HTR-8/SVneo (cell line): ENCODE data around the gene SLC22A23.

Source experiments
- DNase-seq: peaks from one replicate; pipeline ENCODE4 v3.0.0; 2011; ENCODE audit warnings: low spot score, mixed read lengths; ENCODE audit not compliant: insufficient read length
- FAIRE-seq: peaks from 2 replicates; lab custom pipeline; 2011; peaks lifted over from hg19 to GRCh38; lab: Jason Lieb, UNC

SLC22A23 gene

DNA sequence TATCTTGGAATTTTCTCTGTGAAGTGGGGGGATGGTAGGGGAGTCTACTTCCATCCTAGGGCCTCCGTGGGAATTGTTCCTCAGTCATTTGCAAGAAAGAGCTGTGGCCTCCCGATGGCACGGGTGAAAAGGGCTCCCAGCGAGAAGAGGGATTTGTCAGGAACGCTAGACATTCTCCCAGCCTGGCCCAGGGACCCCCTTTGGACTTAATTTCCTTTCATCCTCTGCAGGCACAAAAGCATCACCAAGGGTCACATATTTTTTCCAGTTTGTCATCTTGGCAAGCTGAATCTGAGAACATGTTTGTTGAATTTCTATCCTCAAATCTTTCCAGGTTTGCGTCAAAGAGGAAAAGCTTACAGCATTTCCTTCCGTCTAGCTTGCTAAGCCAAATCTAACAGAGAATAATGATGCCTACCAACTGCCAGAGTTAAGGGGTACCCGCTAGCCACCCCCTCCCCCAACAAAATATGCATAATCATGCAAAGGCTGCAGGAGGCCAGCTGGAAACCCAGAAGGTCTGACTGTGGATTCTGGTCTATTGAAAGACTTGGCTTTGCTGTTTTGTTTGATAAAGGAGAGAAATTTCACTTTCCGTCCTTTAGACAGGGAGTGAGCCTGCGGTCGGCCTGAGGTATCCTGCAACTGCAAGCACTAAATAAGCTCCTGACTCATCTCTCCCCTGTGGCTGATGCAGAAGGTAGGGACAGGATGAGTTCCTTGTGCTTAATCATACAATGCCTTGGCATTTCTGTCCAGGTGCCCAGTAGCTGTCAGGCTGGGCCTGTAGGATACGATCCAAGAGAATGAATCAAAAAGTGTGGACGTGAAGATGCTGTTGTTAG lies 175.0 kb downstream of the SLC22A23 start:
- FAIRE-seq = no peak
- DNase-seq = no peak

DNA sequence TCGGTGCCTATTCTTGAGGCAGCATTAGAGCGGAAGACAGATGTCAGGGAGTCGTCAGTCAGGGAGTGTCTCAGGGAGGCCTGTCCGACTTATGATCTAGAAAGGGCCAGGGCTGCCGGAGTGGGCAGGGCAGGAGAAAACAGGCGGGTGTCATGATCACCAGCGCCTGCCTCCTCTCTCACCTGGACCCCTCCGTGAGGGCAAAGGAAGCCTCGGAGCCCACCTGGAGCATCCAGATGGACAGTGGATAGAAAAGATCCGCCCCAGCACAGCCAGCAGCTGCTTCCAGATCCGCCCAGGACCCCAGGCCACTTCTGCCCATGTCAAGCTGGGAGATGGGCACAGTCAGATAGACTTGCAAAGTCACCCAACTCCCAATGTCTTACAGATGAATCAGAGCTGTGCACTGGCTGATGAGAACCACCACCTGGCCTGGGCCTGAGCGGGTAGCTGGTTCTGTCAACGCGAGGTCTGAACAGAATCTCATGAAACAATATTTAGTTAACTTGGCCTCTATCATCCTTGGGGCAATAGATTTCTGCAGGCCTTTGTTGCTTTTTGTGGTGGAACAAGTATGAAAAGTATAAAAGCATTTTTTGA lies 175.9 kb downstream of the SLC22A23 start:
- no peak for FAIRE-seq
- no peak for DNase-seq

DNA sequence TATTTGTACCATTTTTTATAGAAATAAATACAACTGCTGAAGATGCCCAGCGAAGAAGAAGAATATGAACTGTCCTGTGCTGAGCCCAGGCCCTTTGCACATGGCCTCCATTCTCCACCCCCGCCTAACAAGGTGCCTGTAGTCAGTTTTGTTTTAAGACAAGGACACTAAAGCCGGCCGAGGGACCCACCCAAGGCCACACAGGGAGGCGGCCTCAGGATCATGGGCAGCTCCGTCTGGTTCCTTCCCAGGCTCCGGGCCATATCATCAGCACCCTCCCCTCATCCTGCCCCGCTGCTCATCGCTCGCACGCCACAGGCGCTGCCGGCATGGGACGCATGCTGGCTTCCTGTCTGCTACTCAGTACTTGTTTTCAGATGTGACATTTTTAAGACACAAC lies 176.8 kb downstream of the SLC22A23 start:
- DNase-seq (no peak), FAIRE-seq (no peak)

DNA sequence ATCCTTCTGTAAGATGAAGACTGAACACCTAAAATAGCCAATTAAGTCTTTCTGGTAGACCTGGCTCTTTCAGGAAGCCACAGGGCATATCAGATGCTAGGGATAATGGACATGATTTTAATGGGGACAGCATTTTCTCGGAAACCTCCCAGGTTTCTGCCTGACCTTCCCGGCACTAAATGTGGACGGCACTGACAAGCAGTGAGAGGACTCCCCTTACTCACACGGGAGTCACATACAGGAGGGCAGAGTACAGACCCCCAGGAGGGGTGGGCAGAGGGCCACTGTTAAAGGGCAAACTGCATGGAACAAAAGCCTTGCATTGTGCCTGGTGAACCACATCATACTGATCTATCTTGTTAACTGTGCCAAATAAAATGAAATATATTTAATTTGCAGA lies 178.2 kb downstream of the SLC22A23 start:
- FAIRE-seq = no peak
- no peak for DNase-seq

DNA sequence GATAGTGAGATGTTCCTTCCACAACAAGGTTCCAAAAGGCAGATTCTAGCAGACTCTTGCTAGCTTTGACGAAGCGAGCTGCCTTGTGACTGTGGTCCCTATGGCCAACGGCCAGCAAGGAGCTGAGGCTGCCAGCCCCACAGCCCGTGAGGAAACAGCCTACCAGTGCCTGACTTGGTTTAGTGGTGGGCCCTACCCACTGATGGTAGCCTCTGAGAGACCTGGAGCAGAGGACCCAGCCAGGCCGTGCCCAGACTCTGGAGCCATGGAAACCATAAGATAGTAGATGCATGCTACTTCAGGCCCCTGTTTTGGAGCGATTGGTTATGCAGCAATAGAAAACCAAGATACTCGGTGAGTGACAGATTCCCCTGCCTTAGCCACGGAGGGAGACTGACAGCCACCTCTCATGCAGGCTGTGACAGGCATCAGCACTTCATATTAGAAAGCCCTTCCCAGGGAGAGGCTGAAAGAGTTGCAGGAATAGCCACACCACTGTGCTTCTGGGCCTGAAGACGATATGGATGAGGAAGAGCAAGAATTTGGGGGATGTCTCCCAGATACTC lies 178.9 kb downstream of the SLC22A23 start:
- DNase-seq (no peak), FAIRE-seq (no peak)

DNA sequence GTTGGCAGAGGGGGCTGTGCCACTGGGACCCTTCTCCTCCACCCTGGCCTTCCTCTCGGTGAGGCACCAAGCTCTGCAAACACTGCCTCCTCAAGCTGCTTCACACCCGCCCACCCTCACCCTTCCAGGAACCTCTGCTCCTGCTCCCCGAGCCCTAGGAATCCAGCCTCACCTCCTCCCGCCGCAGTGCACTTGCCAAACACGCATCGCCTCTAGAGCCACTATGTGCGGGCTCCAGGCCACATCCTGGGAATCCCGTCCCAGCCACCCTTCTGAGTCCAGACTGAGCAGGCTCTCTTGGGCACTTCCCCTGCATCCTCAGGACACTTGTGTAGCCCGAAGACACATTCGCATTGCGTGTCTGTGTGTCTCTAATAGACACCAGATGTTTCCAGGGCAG lies 179.6 kb downstream of the SLC22A23 start:
- FAIRE-seq = no peak
- no peak for DNase-seq

DNA sequence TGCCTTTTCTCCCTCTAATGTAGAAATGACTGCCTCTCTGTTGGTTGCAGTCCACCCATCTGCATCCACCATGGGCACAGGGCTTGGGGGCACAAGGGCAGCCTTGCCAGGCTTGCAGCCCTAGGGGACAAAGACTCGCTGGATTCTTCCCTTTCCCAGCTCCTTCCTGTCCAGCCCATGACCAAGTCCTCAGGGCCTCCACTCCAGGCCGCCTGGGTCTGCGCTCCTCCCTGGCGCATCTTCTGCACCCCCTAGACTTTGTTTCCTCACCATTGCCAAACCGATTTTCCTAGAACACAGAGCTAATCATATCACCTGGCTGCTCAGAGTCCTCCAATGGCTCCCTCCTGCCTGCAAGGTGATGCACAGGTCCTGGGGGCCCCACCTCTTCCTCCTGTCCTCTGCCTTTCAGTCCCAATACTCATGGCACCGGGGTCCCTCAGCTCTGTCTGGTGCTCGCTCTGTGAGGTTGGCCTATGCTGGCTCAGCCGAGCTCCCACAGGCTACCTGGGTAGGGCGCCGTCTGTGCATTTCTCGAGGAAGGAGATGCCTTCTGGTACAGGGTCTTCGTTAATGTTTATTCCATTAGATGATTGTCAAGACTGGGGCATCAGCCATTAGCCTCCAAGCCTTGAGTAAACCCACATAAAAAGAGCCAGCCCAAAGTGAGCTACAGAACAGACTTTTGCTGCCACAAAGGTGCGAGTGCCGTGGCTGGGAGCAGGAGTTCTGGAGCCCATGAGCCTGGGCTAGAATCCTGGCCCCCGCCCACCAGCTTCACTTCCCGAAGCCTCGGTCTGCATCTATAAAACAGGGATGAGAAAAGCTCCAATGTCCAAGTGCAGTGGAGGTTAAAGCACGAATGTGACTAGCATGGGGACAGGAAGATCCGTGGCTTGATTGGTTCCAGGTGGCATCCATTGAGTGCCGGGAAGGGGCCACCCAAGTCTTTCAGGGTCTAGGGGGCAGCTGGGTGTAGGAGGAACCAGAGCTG lies 180.4 kb downstream of the SLC22A23 start:
- DNase-seq (no peak), FAIRE-seq (no peak)

DNA sequence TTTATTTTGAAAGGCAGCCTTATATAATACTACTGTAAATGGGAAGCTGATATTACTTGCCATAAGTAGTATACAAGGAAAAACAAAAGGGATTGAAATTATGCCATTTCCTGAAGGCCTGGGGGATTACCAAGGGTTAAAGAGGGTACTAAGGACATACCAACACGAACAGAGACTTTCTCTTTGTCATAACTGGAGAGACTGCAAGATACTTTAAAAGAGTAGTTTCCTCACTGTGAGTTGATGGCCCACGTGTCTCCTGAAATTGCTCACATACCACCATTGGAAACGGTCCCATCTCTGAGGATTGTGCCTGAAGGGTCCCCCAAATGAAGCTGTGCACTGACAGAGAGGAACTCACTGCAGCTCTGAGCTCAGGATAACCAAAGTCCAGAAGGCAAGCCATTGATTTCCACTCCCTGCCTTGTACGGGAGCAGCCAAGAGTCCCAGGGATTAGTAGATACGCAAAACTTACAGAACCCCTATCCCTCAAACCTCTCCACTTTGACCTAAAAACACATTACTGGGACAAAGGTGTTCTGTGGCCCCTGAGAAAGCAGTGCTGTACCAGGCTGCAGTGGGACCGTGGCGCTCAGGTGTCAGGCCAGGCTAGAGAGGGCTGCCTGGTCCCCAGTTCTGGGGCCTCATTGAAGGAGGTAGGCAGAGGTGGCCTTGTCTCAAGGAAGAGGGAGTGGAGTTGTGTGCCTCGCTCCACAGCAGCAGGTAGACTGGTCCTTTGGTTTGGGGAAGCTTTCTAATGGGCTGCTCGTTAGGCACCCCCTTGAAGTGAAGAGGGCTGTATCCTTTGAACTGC lies 182.9 kb downstream of the SLC22A23 start:
- FAIRE-seq = no peak

DNA sequence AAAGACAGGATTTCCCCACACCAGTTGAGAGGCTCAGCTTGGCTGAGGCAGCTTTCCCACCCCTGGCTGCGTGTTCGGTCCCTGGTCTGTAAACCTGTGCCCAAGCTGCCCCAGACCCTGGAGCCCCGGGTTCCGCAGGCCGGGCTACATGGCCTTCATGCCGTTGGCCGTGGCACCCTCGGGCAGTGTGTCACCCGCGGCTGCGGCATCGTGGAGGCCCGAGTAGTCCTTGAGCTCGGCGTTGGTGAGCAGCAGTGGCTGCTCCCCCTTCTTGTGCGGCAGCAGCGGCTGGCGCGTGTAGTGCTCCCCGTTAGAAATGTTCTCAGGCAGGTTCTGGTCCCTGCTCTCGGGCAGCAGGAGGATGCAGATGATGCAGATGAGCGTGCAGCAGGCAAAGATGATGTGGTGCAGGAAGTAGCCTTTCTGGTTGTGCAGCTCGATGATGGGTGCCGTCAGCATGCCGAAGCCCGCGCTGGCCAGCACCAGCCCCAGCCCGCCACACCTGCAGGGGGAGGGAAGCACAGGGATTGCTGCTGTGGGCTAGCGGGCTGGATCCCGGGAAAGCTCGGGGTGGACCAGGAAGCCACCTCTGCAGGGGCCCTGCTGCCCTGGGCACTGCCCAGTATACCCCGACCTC lies 183.8 kb downstream of the SLC22A23 start:
- FAIRE-seq = no peak
- no peak for DNase-seq

More for the DNA sequence above, 182.9 kb downstream of the SLC22A23 start:
- no peak for DNase-seq

DNA sequence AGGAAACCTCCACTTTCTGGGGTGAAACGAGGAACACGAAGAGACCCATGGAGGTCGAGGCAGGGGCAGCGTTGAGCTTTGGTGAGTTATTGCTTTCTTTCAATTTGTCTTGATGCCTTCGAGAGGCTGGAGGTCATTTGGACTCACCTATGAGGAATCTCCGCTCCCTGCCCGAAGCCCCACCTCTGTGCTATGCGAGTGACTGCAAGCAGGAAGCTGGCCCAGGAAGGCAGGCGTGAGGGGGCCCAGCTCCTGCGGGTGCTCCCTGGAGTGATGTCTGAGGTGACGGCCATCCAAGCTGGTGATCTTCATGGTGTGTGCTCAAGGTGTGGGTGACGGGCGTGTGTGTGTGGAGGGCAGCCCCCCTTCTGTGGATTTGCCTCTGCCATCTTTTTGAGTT lies 185.1 kb downstream of the SLC22A23 start:
- DNase-seq = no peak
- FAIRE-seq = no peak

DNA sequence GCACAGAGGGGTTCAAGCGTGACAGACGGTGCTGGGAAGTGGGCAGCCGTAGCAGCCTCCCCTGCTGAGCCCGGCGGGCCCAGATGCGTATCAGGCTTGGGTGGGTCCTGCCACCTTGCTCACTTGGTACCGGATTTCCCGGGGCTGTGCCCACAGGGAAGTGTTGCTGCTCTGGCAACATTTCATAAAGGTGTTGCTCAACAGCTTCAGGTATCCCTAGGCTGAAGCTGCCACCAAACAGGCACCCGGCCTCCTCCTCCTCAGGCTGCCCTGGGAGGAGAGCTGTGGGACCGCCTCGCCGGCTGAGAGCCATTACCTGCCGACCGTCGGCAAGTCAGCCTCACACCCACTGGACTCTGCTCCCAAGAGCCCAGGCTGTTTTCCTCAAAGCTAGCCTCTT lies 186.6 kb downstream of the SLC22A23 start:
- DNase-seq (no peak), FAIRE-seq (no peak)

DNA sequence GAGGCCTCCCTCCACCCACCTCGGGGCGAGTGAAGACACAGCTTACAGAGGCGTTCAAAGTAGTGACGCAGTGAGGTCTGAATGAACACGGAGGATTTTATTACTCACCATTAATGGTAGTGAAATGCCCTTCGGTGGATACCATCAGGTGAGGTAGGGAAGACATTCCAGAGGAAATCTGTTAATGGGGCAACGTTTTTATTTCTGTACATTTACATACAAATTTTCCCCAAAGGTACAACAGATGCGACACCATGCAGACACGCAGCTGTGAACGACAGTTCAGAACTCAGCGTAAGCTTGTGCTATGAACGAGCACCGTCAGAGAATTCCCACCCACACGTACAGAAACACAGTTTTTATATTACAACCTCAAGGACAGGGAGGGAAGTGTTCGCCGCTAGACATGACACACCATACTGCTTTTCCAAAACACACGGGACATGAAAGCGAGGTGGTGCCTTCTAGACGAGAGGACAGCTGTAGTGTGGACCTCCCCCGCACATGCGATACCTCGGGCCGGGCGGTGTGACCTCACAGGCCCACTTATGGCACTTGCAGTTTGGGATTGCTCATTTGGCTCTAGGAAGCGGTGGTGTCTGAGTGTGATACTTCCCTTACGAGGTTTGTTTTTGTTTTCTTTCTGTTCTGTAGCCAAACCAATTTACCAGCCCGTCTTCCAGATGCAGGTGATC lies 187.4 kb downstream of the SLC22A23 start:
- FAIRE-seq = no peak
- DNase-seq = no peak

DNA sequence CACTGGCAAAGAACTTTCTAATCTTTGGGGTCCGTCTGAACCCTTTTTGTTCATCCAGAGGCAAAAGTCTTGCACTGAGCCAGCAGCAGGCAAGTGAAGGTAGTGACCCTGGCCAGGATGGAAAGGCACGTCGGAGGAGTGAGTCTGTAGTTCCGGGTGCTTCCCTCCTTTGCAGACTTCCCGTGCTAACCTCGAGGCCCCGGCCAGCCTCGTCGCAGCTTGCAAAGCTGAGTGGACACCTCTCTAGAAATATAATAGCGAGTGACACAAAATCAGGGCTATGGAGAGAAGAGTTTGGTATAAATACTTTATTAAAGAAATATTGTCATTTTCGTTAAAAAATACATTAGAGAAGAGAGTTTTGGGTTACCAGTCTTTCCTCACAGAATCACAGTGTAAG lies 188.2 kb downstream of the SLC22A23 start:
- no peak for DNase-seq
- no peak for FAIRE-seq

DNA sequence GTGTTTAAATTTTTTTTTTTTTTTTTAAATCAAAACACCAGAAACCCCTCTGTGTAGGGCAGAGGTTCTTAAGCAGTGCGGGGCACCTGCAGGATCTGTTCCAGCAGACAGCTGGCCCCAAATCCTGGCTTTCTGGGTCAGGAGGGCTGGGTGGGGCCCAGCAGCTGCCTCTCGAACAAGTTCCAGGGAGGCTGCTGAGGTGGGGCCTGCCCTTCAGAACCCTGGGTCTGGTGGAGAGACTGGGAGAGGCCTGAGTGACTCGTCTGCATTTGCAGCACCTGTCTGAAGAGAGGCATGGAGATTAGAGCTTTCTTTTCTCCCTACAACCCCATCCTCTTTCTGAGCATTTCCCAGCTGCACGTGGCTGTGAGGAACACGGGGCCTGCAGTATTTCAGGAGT lies 189.7 kb downstream of the SLC22A23 start:
- DNase-seq (no peak), FAIRE-seq (no peak)

DNA sequence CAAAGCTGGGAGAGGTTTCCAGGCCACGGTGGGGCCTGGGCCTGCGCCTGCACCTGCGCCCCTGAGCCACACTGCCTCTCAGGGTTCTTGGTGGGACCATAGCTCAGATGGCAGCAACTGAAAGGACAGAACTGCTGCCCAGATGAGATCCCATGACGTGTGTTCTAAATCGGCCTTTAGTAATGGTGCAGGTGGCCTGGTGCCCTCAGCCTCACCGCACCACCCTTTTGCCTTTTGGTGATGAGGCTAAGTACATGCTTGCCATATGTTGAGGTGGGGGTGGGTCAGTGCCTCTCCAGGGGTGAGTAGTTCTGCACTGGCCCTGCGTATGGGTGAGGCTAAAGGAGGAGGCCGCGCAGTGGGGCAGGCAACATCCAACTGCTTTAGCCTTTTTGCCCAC lies 190.7 kb downstream of the SLC22A23 start:
- FAIRE-seq (no peak), DNase-seq (no peak)

DNA sequence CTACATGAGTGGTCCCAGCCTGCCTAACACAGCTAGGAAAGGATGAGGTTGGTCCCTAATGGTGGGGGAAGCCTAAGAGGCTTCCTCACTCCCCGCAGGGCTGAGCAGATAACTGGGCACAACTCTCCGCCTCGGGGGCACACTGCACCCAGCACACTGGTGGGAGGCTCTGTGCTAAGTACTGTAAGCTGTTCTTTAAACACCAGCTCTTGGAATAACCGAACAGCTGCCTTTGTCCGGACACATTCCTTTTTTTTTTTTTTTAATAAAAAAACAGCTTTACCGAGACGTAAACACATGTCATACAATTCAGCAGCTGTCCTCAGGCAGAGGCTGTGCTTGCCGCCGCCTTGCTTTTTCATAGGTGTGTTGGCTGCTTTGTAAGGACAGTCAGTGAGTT lies 191.2 kb downstream of the SLC22A23 start:
- no peak for DNase-seq
- no peak for FAIRE-seq

DNA sequence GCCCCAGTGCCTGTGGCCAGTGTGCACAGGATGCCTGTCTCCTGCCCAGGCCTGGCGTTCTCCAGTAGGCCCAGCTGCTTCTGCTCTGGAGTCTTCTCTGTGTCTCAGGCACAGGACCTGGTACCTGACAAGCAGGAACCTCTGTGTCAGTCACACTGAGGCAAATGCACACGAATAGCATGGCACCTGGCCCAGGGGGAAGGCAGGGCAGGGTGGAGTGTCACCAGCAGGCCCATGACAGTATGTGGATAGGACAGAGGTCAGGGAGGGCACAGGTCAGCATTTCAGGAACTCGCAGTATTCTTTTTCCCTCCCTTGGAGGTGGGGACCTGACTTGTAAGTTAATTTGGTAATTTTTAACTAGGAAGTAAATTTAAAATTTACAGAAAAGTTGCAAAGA lies 192.5 kb downstream of the SLC22A23 start:
- FAIRE-seq (no peak), DNase-seq (no peak)

DNA sequence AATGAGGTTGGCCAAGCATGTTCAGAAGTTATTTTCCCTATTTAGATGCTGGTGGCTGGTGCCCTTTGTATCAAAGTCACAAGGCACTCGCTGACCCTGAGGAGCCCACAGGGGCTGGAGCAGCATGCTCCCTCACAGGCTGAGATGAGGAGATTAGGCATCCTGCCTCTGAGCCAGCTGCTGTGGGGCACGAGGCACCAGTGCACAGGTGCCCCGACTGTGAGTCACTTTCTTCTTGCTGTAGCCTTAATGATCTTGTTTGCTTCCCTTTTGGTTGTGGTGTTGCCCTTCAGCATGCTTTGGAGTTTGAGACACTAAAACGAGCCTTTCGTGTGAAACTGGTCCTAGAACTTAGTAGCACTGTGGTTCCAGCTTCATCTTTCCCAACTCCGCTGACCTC lies 193.8 kb downstream of the SLC22A23 start:
- no peak for FAIRE-seq

DNA sequence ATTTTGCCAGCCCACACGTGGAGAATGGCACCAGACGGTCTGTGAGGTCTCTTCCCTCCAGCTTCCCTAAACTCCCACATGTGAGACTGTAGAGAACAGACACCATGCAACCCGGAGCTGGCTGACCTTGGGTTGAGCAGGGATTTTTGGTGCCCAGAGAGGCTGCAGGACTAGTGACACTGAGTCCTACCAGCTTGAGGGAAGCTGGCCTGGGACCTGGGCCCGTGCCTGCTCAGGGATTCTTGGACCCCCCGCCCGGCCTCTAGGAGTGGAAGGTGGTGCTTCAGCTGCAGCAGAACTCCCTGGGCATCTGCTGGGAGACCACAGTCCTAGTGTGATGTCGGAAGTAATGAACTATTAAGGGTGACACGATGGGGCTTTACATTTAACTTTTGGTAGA lies 194.9 kb downstream of the SLC22A23 start:
- FAIRE-seq = no peak
- DNase-seq = no peak

More for the DNA sequence above, 193.8 kb downstream of the SLC22A23 start:
- DNase-seq = no peak
